Psoas muscle (tissue), 8 donors: Measurements from ENCODE around the gene DPP3. TPM values are rescaled to one million over a fixed set of nuclear protein-coding genes. Genes with fewer than 3 reads are reported as not detected.
A peak's percentile ranks its signal among the peaks of the same experiment; 100 is the strongest.

ENCODE experiments used
- ATAC-seq, 4 donors: fragments of 200-7000 bp; cut with Tn5 transposase; one replicate each; pipeline ENCODE4 v1.9.1; 2020; ENCODE audit warnings: moderate library complexity in 3 of 4, mild to moderate bottlenecking in 2 of 4
- DNase-seq, 2 donors: peaks; one replicate each; pipeline ENCODE4 v3.0.0-alpha.2; 2020
- H3K27ac ChIP-seq: fragments of 200-600 bp; one replicate; pipeline ENCODE4 v1.8.0; 2022
- H3K27me3 ChIP-seq, 3 donors: fragments of 200-600 bp in 1 of 3; one replicate each; pipeline versions ENCODE4 v1.6.1 to v1.8.0; 2013 to 2022; ENCODE audit warnings: low read length in 2 of 3, mild to moderate bottlenecking in 2 of 3, moderate library complexity in 1 of 3; ENCODE audit not compliant: insufficient read depth in 3 of 3
- H3K36me3 ChIP-seq, 2 donors: fragments of 200-600 bp in 1 of 2; one replicate each; pipeline versions ENCODE4 v1.6.1 to v1.8.0; 2013 to 2022; ENCODE audit warnings: low read depth in 1 of 2, mild to moderate bottlenecking in 1 of 2, moderate library complexity in 1 of 2; ENCODE audit not compliant: insufficient read depth in 1 of 2
- H3K4me1 ChIP-seq: fragments of 200-600 bp; one replicate; pipeline ENCODE4 v1.8.0; 2022
- H3K4me3 ChIP-seq: fragments of 200-600 bp; one replicate; pipeline ENCODE4 v1.8.0; 2022; ENCODE audit warnings: mild to moderate bottlenecking
- H3K9me3 ChIP-seq: fragments of 200-600 bp; one replicate; pipeline ENCODE4 v1.8.0; 2022
- WGBS, 3 donors: extraction: QIAGEN DNeasy Blood & Tissue Kit; methylation state at CpG; one replicate each; pipeline versions ENCODE4 v1.1.6 to v1.1.7; 2013; 5-methylcytosine and 5-hydroxymethylcytosine counted together
- intact Hi-C, 2 donors: fragments of 100-400 bp; cut with DNase I; formaldehyde crosslinking; loops; one replicate each; pipeline versions ENCODE4 v1.11.0 to v1.14.2; 2022
- polyA plus RNA-seq, 3 donors: library from polyadenylated mRNA; stranded (reverse); fragments of 200-250 nt; gene quantifications; one replicate each; pipeline ENCODE4 v1.2.3, GENCODE V29; 2013
- total RNA-seq, 4 donors: library from RNA; stranded (reverse); fragmentation: NEBNext Ultra II Directional in 2 of 4; extraction: Animal tissue kit (Norgen Biotek cat#: 25700) in 2 of 4; gene quantifications; one replicate each; pipeline versions ENCODE4 v1.2.1 to v1.2.4, GENCODE V29; 2021 to 2023
- TF ChIP-seq, protein P1 (sequence below): fragments of 200-600 bp; IDR thresholded peaks from one replicate; pipeline ENCODE4 v1.8.0; 2022; ENCODE audit warnings: antibody characterized with exemption
- donor health status: healthy with polysubstance abuse.
- donor health status: DM: no; HTN: no; CAD: no; lungs with moderate emphysema.
- donor health status: Bipolar disorder and iron deficiency.
- donor health status: healthy.
- donor health status: DM: yes; HTN: yes; CAD: no.
- donor health status: DM: no; HTN: no; CAD: no.
- donor health status: DM: no; HTN: no; CAD: no.
- donor health status: DM: yes; HTN: yes; CAD: no.

DPP3 gene
- total and polyA plus RNA-seq, 7 donors, result 24.0 to 58.7 (median 33.3) TPM

- Histone ChIP-seq H3K9me3 (no peaks in the 10 kb centered on the region), H3K4me1 (no peaks in the 10 kb centered on the region), H3K27me3 (no peaks in the 10 kb centered on the region), H3K36me3 (peaks cover 3 to 59% of the 10 kb centered on the region in 2 donors), H3K4me3 (no peak overlapping the region), H3K27ac (peak overlapping the region; percentile 51)
- TF ChIP-seq, protein P1, sequence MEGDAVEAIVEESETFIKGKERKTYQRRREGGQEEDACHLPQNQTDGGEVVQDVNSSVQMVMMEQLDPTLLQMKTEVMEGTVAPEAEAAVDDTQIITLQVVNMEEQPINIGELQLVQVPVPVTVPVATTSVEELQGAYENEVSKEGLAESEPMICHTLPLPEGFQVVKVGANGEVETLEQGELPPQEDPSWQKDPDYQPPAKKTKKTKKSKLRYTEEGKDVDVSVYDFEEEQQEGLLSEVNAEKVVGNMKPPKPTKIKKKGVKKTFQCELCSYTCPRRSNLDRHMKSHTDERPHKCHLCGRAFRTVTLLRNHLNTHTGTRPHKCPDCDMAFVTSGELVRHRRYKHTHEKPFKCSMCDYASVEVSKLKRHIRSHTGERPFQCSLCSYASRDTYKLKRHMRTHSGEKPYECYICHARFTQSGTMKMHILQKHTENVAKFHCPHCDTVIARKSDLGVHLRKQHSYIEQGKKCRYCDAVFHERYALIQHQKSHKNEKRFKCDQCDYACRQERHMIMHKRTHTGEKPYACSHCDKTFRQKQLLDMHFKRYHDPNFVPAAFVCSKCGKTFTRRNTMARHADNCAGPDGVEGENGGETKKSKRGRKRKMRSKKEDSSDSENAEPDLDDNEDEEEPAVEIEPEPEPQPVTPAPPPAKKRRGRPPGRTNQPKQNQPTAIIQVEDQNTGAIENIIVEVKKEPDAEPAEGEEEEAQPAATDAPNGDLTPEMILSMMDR, result no peak
- 36 to 63% (median 41%) methylated on average over 10 of the region's 10 CpGs for WGBS, 3 donors
- DNase-seq, result peak in 1 of 2 donors; percentile 75
- intact Hi-C loops, result no loop called here
- peak; percentile 63 to 95 (median 93) for ATAC-seq
These were observed 44.2 kb downstream of the DPP3 start for GRCh38 chr11:66524304-66525040.

DNA sequence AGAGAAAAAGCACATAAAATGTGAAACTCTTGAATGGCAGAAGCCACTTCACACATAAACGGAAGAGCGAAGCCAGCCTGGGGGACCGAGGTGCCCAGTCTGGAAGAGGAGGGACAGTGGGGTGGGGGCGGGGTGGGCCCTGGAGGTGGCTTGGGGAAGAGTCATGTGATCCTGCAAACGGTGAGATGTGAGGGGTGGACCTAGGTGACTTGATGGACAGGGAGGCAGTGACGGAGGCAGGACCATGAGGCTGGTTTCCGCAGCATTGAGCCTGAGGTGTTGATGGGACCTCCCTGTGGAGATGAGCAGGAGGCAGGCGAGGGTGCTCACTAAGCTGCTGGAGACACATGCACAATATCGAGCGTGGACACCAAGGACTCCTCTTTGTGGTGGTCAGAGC, 48.8 kb downstream of the DPP3 start:
- no peak for ATAC-seq
- TF ChIP-seq, protein P1, result no peak
- Histone ChIP-seq H3K27ac (no peak overlapping the region), H3K9me3 (no peaks in the 10 kb centered on the region), H3K36me3 (peaks cover 0 to 44% of the 10 kb centered on the region in 2 donors), H3K4me3 (no peak overlapping the region), H3K4me1 (peaks cover 2% of the 10 kb centered on the region), H3K27me3 (no peaks in the 10 kb centered on the region)
- no peak for DNase-seq
- intact Hi-C loops, result no loop called here
- 76 to 83% (median 81%) methylated on average over 10 of the region's 10 CpGs for WGBS, 3 donors

DNA sequence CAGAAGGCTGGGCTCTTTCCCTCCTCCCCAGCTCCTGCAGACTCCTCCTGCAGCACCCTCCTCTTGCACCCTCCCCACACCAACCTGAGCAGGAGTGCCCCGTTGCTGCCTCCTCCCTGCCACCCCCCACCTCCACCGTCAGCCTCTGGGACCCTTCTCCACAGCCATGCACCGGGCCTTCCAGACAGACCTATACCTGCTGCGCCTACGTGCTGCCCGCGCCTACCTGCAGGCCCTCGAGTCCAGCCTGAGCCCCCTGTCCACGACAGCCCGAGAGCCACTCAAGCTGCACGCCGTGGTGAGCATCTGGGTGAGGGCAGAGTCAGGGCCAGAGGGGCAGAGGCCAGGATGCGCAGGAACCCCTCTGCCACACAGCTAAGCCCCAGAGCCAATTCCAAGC, 49.4 kb downstream of the DPP3 start:
- Histone ChIP-seq H3K4me1 (peaks cover 2% of the 10 kb centered on the region), H3K9me3 (no peaks in the 10 kb centered on the region), H3K27ac (no peak overlapping the region), H3K36me3 (peaks cover 0 to 44% of the 10 kb centered on the region in 2 donors), H3K27me3 (no peaks in the 10 kb centered on the region), H3K4me3 (no peak overlapping the region)
- WGBS, 3 donors, result 81 to 91% (median 89%) methylated on average over 12 to 13 of the region's 13 CpGs
- intact Hi-C loops, result no loop called here
- TF ChIP-seq, protein P1, result no peak
- ATAC-seq (no peak), DNase-seq (no peak)

GRCh38 chr11:66530927-66531709, 50.9 kb downstream of the DPP3 start:
- TF ChIP-seq, protein P1, result no peak
- no peak overlapping the region for H3K27ac ChIP-seq
- WGBS, 3 donors, result 81 to 93% (median 87%) methylated on average over 10 of the region's 10 CpGs
- peaks cover 0 to 57% of the 10 kb centered on the region in 2 donors for H3K36me3 ChIP-seq
- no peak for DNase-seq
- peak in 1 of 4 donors; percentile 4 for ATAC-seq
- no peaks in the 10 kb centered on the region for H3K9me3 ChIP-seq
- H3K4me3 ChIP-seq, result no peak overlapping the region
- peaks cover 2% of the 10 kb centered on the region for H3K4me1 ChIP-seq
- no peaks in the 10 kb centered on the region for H3K27me3 ChIP-seq
- intact Hi-C loops, result no loop called here
